Esophagus squamous epithelium (tissue), 4 donors: ENCODE data around the gene DNAJB6.

Experiments used
- CTCF ChIP-seq, 6 experiments: fragments of 450-650 bp in 4 of 6; fragments of 200-600 bp in 2 of 6; sonication (generic) in 2 of 6; IDR thresholded peaks; one replicate each; pipeline ENCODE4 v1.5.1; 2016 to 2019; ENCODE audit warnings: antibody characterized with exemption in 6 of 6, mild to moderate bottlenecking in 4 of 6, moderate library complexity in 4 of 6
- POLR2A ChIP-seq, 4 donors: fragments of 450-650 bp; IDR thresholded peaks; one replicate each; pipeline ENCODE4 v1.6.1; 2017; ENCODE audit warnings: antibody characterized with exemption in 4 of 4, mild to moderate bottlenecking in 4 of 4, moderate library complexity in 3 of 4

- TF ChIP-seq CTCF (IDR thresholded peaks at IDR 0.05) (no peak), POLR2A (IDR thresholded peaks at IDR 0.05) (no peak)
Observed at GRCh38 chr7:157366722-157367121, 29.9 kb downstream of the DNAJB6 start.
